GM12878 (cell line): ENCODE data around the gene ZC3H15. TPM values are rescaled to one million over a fixed set of nuclear protein-coding genes. Genes with fewer than 3 reads are reported as not detected.

Experiments used
- ATAC-seq: fragments of 200-7000 bp; cut with Tn5 transposase; 3 replicates; pipeline ENCODE4 v1.9.1; 2020; ENCODE audit warnings: mild to moderate bottlenecking, moderate library complexity
- BruUV-seq: library from RNA; stranded (reverse); fragments of 400-500 nt; replicated peaks from 2 replicates; lab custom pipeline; 2021; lab: Mats Ljungman, UMichigan
- CTCF ChIA-PET: fragments of 300-600 bp; sonication (Branson Sonifier 250); formaldehyde crosslinking; extraction: SDS; loops from one replicate; lab custom pipeline; 2021; ENCODE audit warnings: inconsistent platforms; lab: Yijun Ruan, JAX
- POLR2A ChIA-PET: fragments of 350-600 bp; formaldehyde crosslinking; extraction: SDS; loops from one replicate; lab custom pipeline; 2021; ENCODE audit warnings: inconsistent platforms; lab: Charles Lee
- RAD21 ChIA-PET: fragments of 300-600 bp; sonication (Branson Sonifier 250); formaldehyde crosslinking; loops from one replicate; lab custom pipeline; 2023; ENCODE audit warnings: antibody characterized with exemption; ENCODE audit not compliant: unreplicated experiment; lab: Charles Lee
- SMC1A ChIA-PET: fragments of 300-600 bp; sonication (Branson Sonifier 250); formaldehyde crosslinking; loops from one replicate; lab custom pipeline; 2023; ENCODE audit not compliant: unreplicated experiment, uncharacterized antibody; lab: Charles Lee
- DNase-seq: peaks from one replicate; pipeline ENCODE4 v3.0.0-alpha.2; 2011; ENCODE audit warnings: low read depth, low spot score
- FAIRE-seq: peaks from 3 replicates; lab custom pipeline; 2011; peaks lifted over from hg19 to GRCh38; lab: Jason Lieb, UNC
- H2AFZ ChIP-seq: 2 replicates; pipeline ENCODE4 v1.6.0; 2011; ENCODE audit warnings: low read depth, low read length, control low read depth; ENCODE audit not compliant: control insufficient read depth
- H3K27ac ChIP-seq: 2 replicates; pipeline ENCODE4 v1.5.1; 2011; ENCODE audit warnings: control low read depth; ENCODE audit not compliant: control insufficient read depth, insufficient read depth
- H3K27me3 ChIP-seq, 2 experiments: replicated peaks in 1 of 2; 2 replicates each; pipeline versions ENCODE4 v1.6.0 to v1.6.1; 2011; ENCODE audit warnings: low read length in 1 of 2; ENCODE audit not compliant: control insufficient read depth in 2 of 2, insufficient read depth in 2 of 2
- H3K36me3 ChIP-seq, 2 experiments: 2 replicates each; pipeline ENCODE4 v1.5.1; 2011; ENCODE audit warnings: low read length in 1 of 2; ENCODE audit not compliant: control insufficient read depth in 2 of 2, insufficient read depth in 2 of 2
- H3K4me1 ChIP-seq: 2 replicates; pipeline ENCODE4 v1.6.1; 2011; ENCODE audit warnings: mild to moderate bottlenecking, low read length, moderate library complexity, mixed read lengths; ENCODE audit not compliant: control insufficient read depth, insufficient read depth
- H3K4me2 ChIP-seq: 2 replicates; pipeline ENCODE4 v1.6.0; 2011; ENCODE audit warnings: control low read depth; ENCODE audit not compliant: control insufficient read depth, insufficient read depth
- H3K4me3 ChIP-seq: fragments of 200-600 bp; sonication (generic); 2 replicates; pipeline ENCODE4 v1.5.1; 2016
- H3K79me2 ChIP-seq: 2 replicates; pipeline ENCODE4 v1.6.0; 2011; ENCODE audit warnings: low read length; ENCODE audit not compliant: control insufficient read depth, insufficient read depth
- H3K9ac ChIP-seq: 2 replicates; pipeline ENCODE4 v1.8.0; 2011; ENCODE audit warnings: low read length, control low read depth, mixed read lengths; ENCODE audit not compliant: control insufficient read depth, insufficient read depth
- H3K9me3 ChIP-seq: replicated peaks from 3 replicates; pipeline ENCODE4 v1.5.1; 2011; ENCODE audit warnings: mild to moderate bottlenecking, low read length; ENCODE audit not compliant: control insufficient read depth, insufficient read depth
- H4K20me1 ChIP-seq: 2 replicates; pipeline ENCODE4 v1.6.0; 2011; ENCODE audit not compliant: control insufficient read depth, insufficient read depth
- ATF3 ChIP-seq: IDR thresholded peaks from 2 replicates; pipeline ENCODE4 v1.6.1; 2011; ENCODE audit warnings: low read depth, mild to moderate bottlenecking, low read length, moderate library complexity, borderline replicate concordance; ENCODE audit errors: extremely low read depth
- CBX5 ChIP-seq: sonication (generic); IDR thresholded peaks from 2 replicates; pipeline ENCODE4 v1.6.1; 2016; ENCODE audit warnings: low read depth, moderate library complexity, mild to moderate bottlenecking, inconsistent platforms
- CEBPZ ChIP-seq: fragments of 150-350 bp; IDR thresholded peaks from 2 replicates; pipeline ENCODE4 v1.6.1; 2016; ENCODE audit warnings: low read depth, low read length
- EED ChIP-seq: sonication (generic); IDR thresholded peaks from 2 replicates; pipeline ENCODE4 v1.6.1; 2016; ENCODE audit warnings: antibody characterized with exemption, low read depth
- PKNOX1 ChIP-seq: fragments of 450-650 bp; IDR thresholded peaks from 2 replicates; pipeline ENCODE4 v1.6.1; 2016; ENCODE audit warnings: mild to moderate bottlenecking
- POLR2A ChIP-seq: IDR thresholded peaks from 2 replicates; pipeline ENCODE4 v1.6.1; 2011; ENCODE audit warnings: low read depth, mild to moderate bottlenecking, low read length
- POLR2AphosphoS2 ChIP-seq: IDR thresholded peaks from 2 replicates; pipeline ENCODE4 v1.6.1; 2011; ENCODE audit warnings: low read depth, mild to moderate bottlenecking, low read length, improper control_type of control experiment, moderate library complexity
- POU2F2 ChIP-seq: IDR thresholded peaks from 3 replicates; pipeline ENCODE4 v1.6.1; 2011; ENCODE audit warnings: low read depth, mild to moderate bottlenecking, low read length, borderline replicate concordance
- RCOR1 ChIP-seq: conservative IDR thresholded peaks from 2 replicates; pipeline ENCODE4 v1.6.1; 2012; ENCODE audit warnings: low read depth, low read length, improper control_type of control experiment
- SIX5 ChIP-seq: IDR thresholded peaks from 2 replicates; pipeline ENCODE4 v1.6.1; 2011; ENCODE audit warnings: mild to moderate bottlenecking, low read depth, low read length, moderate library complexity; ENCODE audit not compliant: severe bottlenecking
- SMARCA5 ChIP-seq: fragments of 450-650 bp; IDR thresholded peaks from 2 replicates; pipeline ENCODE4 v1.6.1; 2017; ENCODE audit warnings: mild to moderate bottlenecking
- SMC3 ChIP-seq: IDR thresholded peaks from 2 replicates; pipeline ENCODE4 v1.6.1; 2011; ENCODE audit warnings: low read length, improper control_type of control experiment, borderline replicate concordance
- SUPT20H ChIP-seq: IDR thresholded peaks from 2 replicates; pipeline ENCODE4 v1.6.1; 2011; ENCODE audit warnings: low read depth, mild to moderate bottlenecking, low read length, moderate library complexity, borderline replicate concordance; ENCODE audit not compliant: control insufficient read depth
- ZBTB40 ChIP-seq: fragments of 450-650 bp; IDR thresholded peaks from 2 replicates; pipeline ENCODE4 v1.6.1; 2016; ENCODE audit warnings: mild to moderate bottlenecking, moderate library complexity, borderline replicate concordance
- WGBS: methylation state at CpG from one replicate; pipeline ENCODE4 v1.1.6; 2016; ENCODE audit warnings: low lambda C conversion rate; ENCODE audit not compliant: insufficient replicate concordance, insufficient coverage; ENCODE audit errors: missing lambda C conversion rate; 5-methylcytosine and 5-hydroxymethylcytosine counted together
- in situ Hi-C: fragments of 300-500 bp; cut with MboI; formaldehyde crosslinking; loops from 9 replicates; pipeline ENCODE4 v1.14.3; 2018; ENCODE audit warnings: mixed read lengths
- intact Hi-C: fragments of 100-400 bp; cut with micrococcal nuclease; formaldehyde crosslinking; loops from one replicate; pipeline ENCODE4 v1.14.2; 2022; ENCODE audit not compliant: unreplicated experiment
- polyA plus RNA-seq, 11 experiments: library from polyadenylated mRNA; depleted of rRNA in 4 of 11; unstranded in 6 of 11; stranded (reverse) in 5 of 11; fragments of >200 nt; fragmentation: Nextera tagmentation in 4 of 11; fragmentation: Illumina TruSeq in 1 of 11; extraction: Ambion mirVana in 4 of 11; extraction: Trizol in 1 of 11; gene quantifications; 1 replicate in 1 of 11; 2 replicates in 10 of 11; pipeline versions ENCODE4 v1.2.1 to v1.2.3, GENCODE V29; 2011 to 2016; ENCODE audit warnings: inconsistent platforms in 2 of 11, missing spikeins in 2 of 11, low read depth in 1 of 11
- total RNA-seq, 4 experiments: library from RNA; depleted of rRNA in 3 of 4; stranded (reverse); fragments of >200 nt in 3 of 4; fragmentation: Illumina TruSeq in 1 of 4; extraction: Trizol in 1 of 4; gene quantifications; 2 replicates each; pipeline versions ENCODE4 v1.2.1 to v1.2.3, GENCODE V29; 2013 to 2021

The ZC3H15 gene
- total and polyA plus RNA-seq, 10 of the 15 experiments (the other 5 are each of a cell fraction or from before 2014, with no cell fraction given) = 51.5 to 152 (median 123) TPM

GRCh38 chr2:186440506-186440905 lies 45.6 kb upstream of the ZC3H15 start (continued):
- TF ChIP-seq CEBPZ = no peak
- no peak for TF ChIP-seq SMARCA5
- no peak for TF ChIP-seq RCOR1
- TF ChIP-seq POLR2AphosphoS2 = no peak
- no peak for TF ChIP-seq CBX5
- TF ChIP-seq PKNOX1 = no peak
- no peak for TF ChIP-seq SIX5

GRCh38 chr2:186442885-186443284 lies 43.2 kb upstream of the ZC3H15 start:
- intact Hi-C loops = loop anchor here (10.0 kb wide), 1 partner anchor 648 kb away; no protein-coding TSS in a partner anchor
- 81% methylated on average over 3 of the region's 3 CpGs for WGBS
- FAIRE-seq = peak; percentile 70
- peaks cover 2% of the 10 kb centered on the region; the same call in 1 of the 3 replicates for H3K9me3 ChIP-seq
- H3K36me3 ChIP-seq = no peaks in the 10 kb centered on the region
- ChIA-PET SMC1A (interaction anchor here (0.5 to 1.4 kb wide), 2 partner anchors 61 to 1729 kb away, joined by 3 read pairs; no protein-coding TSS in a partner anchor), POLR2A (no interaction called here), RAD21 (no interaction called here), CTCF (no interaction called here)
- H3K79me2 ChIP-seq = no peaks in the 10 kb centered on the region
- H3K27ac ChIP-seq = no peak overlapping the region
- BruUV-seq = no TSS peak
- no peak overlapping the region for H2AFZ ChIP-seq
- no peaks in the 10 kb centered on the region for H3K27me3 ChIP-seq
- H3K4me1 ChIP-seq = no peaks in the 10 kb centered on the region
- no peak for ATAC-seq
- H3K4me3 ChIP-seq = no peak overlapping the region
- H4K20me1 ChIP-seq = no peaks in the 10 kb centered on the region
- in situ Hi-C loops = no loop called here
- no peak overlapping the region for H3K4me2 ChIP-seq
- H3K9ac ChIP-seq = no peak overlapping the region
- DNase-seq = no peak
- TF ChIP-seq ATF3 (no peak), EED (no peak), ZBTB40 (no peak), POU2F2 (no peak), POLR2A (no peak), SUPT20H (no peak), SMC3 (no peak)
